Thyroid gland (tissue), 4 donors: ENCODE measurements around the gene HK3.

Source experiments
- POLR2A ChIP-seq, 2 donors: fragments of 450-650 bp; IDR thresholded peaks; one replicate each; pipeline ENCODE4 v1.6.1; 2017; ENCODE audit warnings: antibody characterized with exemption in 2 of 2, mild to moderate bottlenecking in 2 of 2, moderate library complexity in 1 of 2
- TF ChIP-seq, protein P1 (sequence below), 6 experiments: fragments of 200-600 bp in 3 of 6; fragments of 450-650 bp in 3 of 6; sonication (generic) in 3 of 6; IDR thresholded peaks; one replicate each; pipeline ENCODE4 v1.5.1; 2016 to 2019; ENCODE audit warnings: antibody characterized with exemption in 6 of 6, mild to moderate bottlenecking in 2 of 6, inconsistent platforms in 1 of 6, moderate library complexity in 1 of 6

GRCh38 chr5:176863041-176863764, 35.9 kb downstream of the HK3 start:
- TF ChIP-seq, protein P1, sequence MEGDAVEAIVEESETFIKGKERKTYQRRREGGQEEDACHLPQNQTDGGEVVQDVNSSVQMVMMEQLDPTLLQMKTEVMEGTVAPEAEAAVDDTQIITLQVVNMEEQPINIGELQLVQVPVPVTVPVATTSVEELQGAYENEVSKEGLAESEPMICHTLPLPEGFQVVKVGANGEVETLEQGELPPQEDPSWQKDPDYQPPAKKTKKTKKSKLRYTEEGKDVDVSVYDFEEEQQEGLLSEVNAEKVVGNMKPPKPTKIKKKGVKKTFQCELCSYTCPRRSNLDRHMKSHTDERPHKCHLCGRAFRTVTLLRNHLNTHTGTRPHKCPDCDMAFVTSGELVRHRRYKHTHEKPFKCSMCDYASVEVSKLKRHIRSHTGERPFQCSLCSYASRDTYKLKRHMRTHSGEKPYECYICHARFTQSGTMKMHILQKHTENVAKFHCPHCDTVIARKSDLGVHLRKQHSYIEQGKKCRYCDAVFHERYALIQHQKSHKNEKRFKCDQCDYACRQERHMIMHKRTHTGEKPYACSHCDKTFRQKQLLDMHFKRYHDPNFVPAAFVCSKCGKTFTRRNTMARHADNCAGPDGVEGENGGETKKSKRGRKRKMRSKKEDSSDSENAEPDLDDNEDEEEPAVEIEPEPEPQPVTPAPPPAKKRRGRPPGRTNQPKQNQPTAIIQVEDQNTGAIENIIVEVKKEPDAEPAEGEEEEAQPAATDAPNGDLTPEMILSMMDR (IDR thresholded peaks at IDR 0.05) = no peak
- no peak for TF ChIP-seq POLR2A (IDR thresholded peaks at IDR 0.05)
